ENCODE measurements around the gene GCAT. TPM values are rescaled to one million over a fixed set of nuclear protein-coding genes. Genes with fewer than 3 reads are reported as not detected.
A peak's percentile ranks its signal among the peaks of the same experiment; 100 is the strongest.

Gene GCAT
- total RNA-seq, 2 experiments from 2014 or later: 9.8 to 10.1 TPM

- Mint-ChIP-seq H3K36me3 (no peaks in the 10 kb centered on the region), H3K4me3 (peak overlapping the region; percentile 75), H3K4me1 (peaks cover 28% of the 10 kb centered on the region), H3K27me3 (peaks cover 54% of the 10 kb centered on the region), H3K27ac (no peak overlapping the region), H3K9me3 (no peaks in the 10 kb centered on the region)
- POLR2A ChIA-PET: interaction anchor here (0.7 to 2.5 kb wide), 9 partner anchors 18 to 638 kb away, joined by 3 to 9 read pairs (median 4); partner anchors contain the start of genes ANKRD54, GGA1, MICALL1 and PDXP
- DNase-seq (no peak), ATAC-seq (ENCODE audit: low read depth) (no peak)
These were observed 1.1 kb upstream of the GCAT start for GRCh38 chr22:37806409-37807333.

GRCh38 chr22:37808294-37808657 is 542 bp downstream of the GCAT start:
- no peaks in the 10 kb centered on the region for H3K36me3 Mint-ChIP-seq
- ATAC-seq (ENCODE audit: low read depth) (no peak), DNase-seq (no peak)
- no peaks in the 10 kb centered on the region for H3K9me3 Mint-ChIP-seq
- H3K4me1 Mint-ChIP-seq: peaks cover 19% of the 10 kb centered on the region
- POLR2A ChIA-PET: interaction anchor here (1.0 to 2.5 kb wide), 6 partner anchors 9 to 199 kb away, joined by 3 to 9 read pairs (median 4); partner anchors contain the start of genes ANKRD54 and GGA1
- H3K4me3 Mint-ChIP-seq: peak overlapping the region; percentile 75
- no peak overlapping the region for H3K27ac Mint-ChIP-seq
- H3K27me3 Mint-ChIP-seq: peaks cover 49% of the 10 kb centered on the region

GRCh38 chr22:37809672-37810333 is 2.1 kb downstream of the GCAT start:
- Mint-ChIP-seq H3K4me3 (peak overlapping the region; percentile 35), H3K4me1 (peaks cover 17% of the 10 kb centered on the region), H3K27me3 (peaks cover 38% of the 10 kb centered on the region), H3K36me3 (no peaks in the 10 kb centered on the region), H3K9me3 (no peaks in the 10 kb centered on the region), H3K27ac (no peak overlapping the region)
- ATAC-seq (ENCODE audit: low read depth) (no peak), DNase-seq (no peak)
- POLR2A ChIA-PET: interaction anchor here (0.7 to 2.5 kb wide), 5 partner anchors 28 to 151 kb away, joined by 3 to 9 read pairs (median 4); partner anchors contain the start of genes ANKRD54 and PDXP

- no peaks in the 10 kb centered on the region for H3K9me3 Mint-ChIP-seq
- DNase-seq (no peak), ATAC-seq (ENCODE audit: low read depth) (no peak)
- no peak overlapping the region for H3K27ac Mint-ChIP-seq
- no peaks in the 10 kb centered on the region for H3K36me3 Mint-ChIP-seq
- peaks cover 23% of the 10 kb centered on the region for H3K27me3 Mint-ChIP-seq
- H3K4me1 Mint-ChIP-seq: peaks cover 9% of the 10 kb centered on the region
- POLR2A ChIA-PET: no interaction called here
- no peak overlapping the region for H3K4me3 Mint-ChIP-seq
These were observed 4.1 kb downstream of the GCAT start for GRCh38 chr22:37811867-37812266.

GRCh38 chr22:37812869-37813678 is 5.3 kb downstream of the GCAT start:
- no peak for ATAC-seq (ENCODE audit: low read depth)
- Mint-ChIP-seq H3K36me3 (no peaks in the 10 kb centered on the region), H3K9me3 (no peaks in the 10 kb centered on the region), H3K27me3 (peaks cover 17% of the 10 kb centered on the region), H3K27ac (no peak overlapping the region), H3K4me1 (peaks cover 8% of the 10 kb centered on the region), H3K4me3 (no peak overlapping the region)
- POLR2A ChIA-PET: no interaction called here
- DNase-seq: no peak

GRCh38 chr22:37815593-37815992 is 7.9 kb downstream of the GCAT start:
- no peaks in the 10 kb centered on the region for H3K36me3 Mint-ChIP-seq
- H3K9me3 Mint-ChIP-seq: no peaks in the 10 kb centered on the region
- DNase-seq (no peak), ATAC-seq (ENCODE audit: low read depth) (no peak)
- H3K4me1 Mint-ChIP-seq: peaks cover 8% of the 10 kb centered on the region
- no peak overlapping the region for H3K27ac Mint-ChIP-seq
- no peak overlapping the region for H3K4me3 Mint-ChIP-seq
- POLR2A ChIA-PET: no interaction called here
- peaks cover 22% of the 10 kb centered on the region for H3K27me3 Mint-ChIP-seq

GRCh38 chr22:37816543-37817180 is 8.9 kb downstream of the GCAT start:
- POLR2A ChIA-PET: interaction anchor here (0.7 to 1.3 kb wide), 2 partner anchors 37 to 46 kb away, joined by 3 to 5 read pairs; no protein-coding TSS in a partner anchor
- H3K4me3 Mint-ChIP-seq: no peak overlapping the region
- ATAC-seq (ENCODE audit: low read depth): no peak

GRCh38 chr22:37817705-37818408 is 10.1 kb downstream of the GCAT start:
- Mint-ChIP-seq H3K9me3 (no peaks in the 10 kb centered on the region), H3K36me3 (no peaks in the 10 kb centered on the region), H3K4me3 (peak overlapping the region; percentile 25), H3K4me1 (peaks cover 13% of the 10 kb centered on the region), H3K27ac (no peak overlapping the region), H3K27me3 (peaks cover 29% of the 10 kb centered on the region)
- POLR2A ChIA-PET: interaction anchor here (0.7 to 1.3 kb wide), 4 partner anchors 10 to 46 kb away, joined by 3 read pairs; partner anchors contain the start of genes ANKRD54 and GCAT
- DNase-seq (peak; percentile 90), ATAC-seq (ENCODE audit: low read depth) (peak; percentile 78)

More at GRCh38 chr22:37816543-37817180, 8.9 kb downstream of the GCAT start:
- no peak for DNase-seq
- H3K4me1 Mint-ChIP-seq: peaks cover 8% of the 10 kb centered on the region
- no peaks in the 10 kb centered on the region for H3K9me3 Mint-ChIP-seq
- H3K27me3 Mint-ChIP-seq: peaks cover 29% of the 10 kb centered on the region
- no peaks in the 10 kb centered on the region for H3K36me3 Mint-ChIP-seq
- H3K27ac Mint-ChIP-seq: no peak overlapping the region

GRCh38 chr22:37818409-37819104 is 10.8 kb downstream of the GCAT start:
- H3K36me3 Mint-ChIP-seq: no peaks in the 10 kb centered on the region
- H3K4me1 Mint-ChIP-seq: peaks cover 13% of the 10 kb centered on the region
- H3K4me3 Mint-ChIP-seq: peak overlapping the region; percentile 32
- peak; percentile 79 for DNase-seq
- POLR2A ChIA-PET: interaction anchor here (0.7 to 1.6 kb wide), 6 partner anchors 10 to 77 kb away, joined by 3 to 7 read pairs (median 3); partner anchors contain the start of genes ANKRD54 and GCAT
- ATAC-seq (ENCODE audit: low read depth): peak; percentile 74
- no peak overlapping the region for H3K27ac Mint-ChIP-seq
- H3K27me3 Mint-ChIP-seq: peaks cover 32% of the 10 kb centered on the region
- no peaks in the 10 kb centered on the region for H3K9me3 Mint-ChIP-seq

GRCh38 chr22:37819105-37819433 is 11.3 kb downstream of the GCAT start:
- no peak overlapping the region for H3K27ac Mint-ChIP-seq
- no peaks in the 10 kb centered on the region for H3K36me3 Mint-ChIP-seq
- peaks cover 32% of the 10 kb centered on the region for H3K27me3 Mint-ChIP-seq
- peak overlapping the region; percentile 51 for H3K4me3 Mint-ChIP-seq
- H3K9me3 Mint-ChIP-seq: no peaks in the 10 kb centered on the region
- H3K4me1 Mint-ChIP-seq: peaks cover 13% of the 10 kb centered on the region
- DNase-seq (no peak), ATAC-seq (ENCODE audit: low read depth) (no peak)
- POLR2A ChIA-PET: interaction anchor here (0.9 to 1.6 kb wide), 4 partner anchors 14 to 77 kb away, joined by 3 to 7 read pairs (median 4); partner anchors contain the start of gene ANKRD54

GRCh38 chr22:37820350-37820749 is 12.6 kb downstream of the GCAT start:
- Mint-ChIP-seq H3K36me3 (no peaks in the 10 kb centered on the region), H3K9me3 (no peaks in the 10 kb centered on the region), H3K4me1 (peaks cover 15% of the 10 kb centered on the region), H3K4me3 (no peak overlapping the region), H3K27me3 (peaks cover 32% of the 10 kb centered on the region), H3K27ac (no peak overlapping the region)
- no peak for DNase-seq
- no peak for ATAC-seq (ENCODE audit: low read depth)
- POLR2A ChIA-PET: interaction anchor here (0.7 to 1.6 kb wide), 3 partner anchors 13 to 24 kb away, joined by 4 to 7 read pairs (median 4); partner anchors contain the start of genes ANKRD54 and GCAT

All from activated naive CD8-positive, alpha-beta T cell treated with anti-CD3 and anti-CD28 coated beads, Interleukin-2, amount 10 ng/mL, durations not matched to agents 7 days and 5 days (primary cell).